GM23338 (cell line): ENCODE measurements around the gene TMEM135.

ENCODE experiments used
- CREB1 ChIP-seq: fragments of 250-450 bp; sonication (Bioruptor Pico); IDR thresholded peaks from 2 replicates; pipeline ENCODE4 v1.5.0; 2020; ENCODE audit warnings: low read depth, mild to moderate bottlenecking, moderate library complexity
- CTCF ChIP-seq, 2 experiments: fragments of 200-600 bp in 1 of 2; sonication (generic) in 1 of 2; conservative IDR thresholded peaks; 2 replicates each; pipeline versions ENCODE4 v1.5.1 to v1.6.1; 2016 to 2017; ENCODE audit warnings: antibody characterized with exemption in 2 of 2, low read depth in 2 of 2, mild to moderate bottlenecking in 2 of 2, moderate library complexity in 1 of 2
- ETS1 ChIP-seq: IDR thresholded peaks from 2 replicates; pipeline ENCODE4 v1.6.1; 2016; ENCODE audit warnings: antibody characterized with exemption
- EZH2 ChIP-seq: fragments of 200-600 bp; sonication (generic); IDR thresholded peaks from one replicate; pipeline ENCODE4 v1.8.0; 2017; ENCODE audit warnings: antibody characterized with exemption, mild to moderate bottlenecking, low read depth; ENCODE audit not compliant: unreplicated experiment
- EZH2phosphoT487 ChIP-seq: fragments of 200-600 bp; sonication (generic); IDR thresholded peaks from one replicate; pipeline ENCODE4 v1.8.1; 2018; ENCODE audit warnings: antibody characterized with exemption; ENCODE audit not compliant: unreplicated experiment
- JUNB ChIP-seq: IDR thresholded peaks from one replicate; pipeline ENCODE4 v1.6.1; 2016; ENCODE audit warnings: antibody characterized with exemption; ENCODE audit not compliant: unreplicated experiment
- POLR2AphosphoS5 ChIP-seq: IDR thresholded peaks from 2 replicates; pipeline ENCODE4 v1.6.1; 2016; ENCODE audit warnings: antibody characterized with exemption, low read depth
- REST ChIP-seq: IDR thresholded peaks from one replicate; pipeline ENCODE4 v1.6.1; 2018; ENCODE audit warnings: antibody characterized with exemption; ENCODE audit not compliant: unreplicated experiment
- STAT1 ChIP-seq: IDR thresholded peaks from one replicate; pipeline ENCODE4 v1.6.1; 2016; ENCODE audit warnings: antibody characterized with exemption; ENCODE audit not compliant: unreplicated experiment
- ZNF331 ChIP-seq: fragments of 250-450 bp; sonication (Bioruptor Pico); IDR thresholded peaks from 2 replicates; pipeline ENCODE4 v1.5.0; 2020; ENCODE audit warnings: low read depth, mild to moderate bottlenecking, moderate library complexity

- TF ChIP-seq POLR2AphosphoS5 (no peak), CREB1 (CRISPR knock-in tag) (no peak), EZH2 (no peak), CTCF (conservative IDR thresholded peaks at IDR 0.05; ENCODE audit: low read depth in 2 of 2) (no peak), REST (no peak), JUNB (no peak), ZNF331 (CRISPR knock-in tag) (no peak), ETS1 (no peak), EZH2phosphoT487 (no peak), STAT1 (no peak)
Measured at GRCh38 chr11:87110443-87111131, 72.9 kb downstream of the TMEM135 start.
